ENCODE results near the gene NES.

GRCh38 chr1:156704166-156704711 lies 27.0 kb upstream of the NES start:
- TF ChIP-seq CTCF (IDR thresholded peaks at IDR 0.05; ENCODE audit: poor library complexity) (no peak), EZH2 (IDR thresholded peaks at IDR 0.05; ENCODE audit: borderline replicate concordance) (no peak), EZH2phosphoT487 (IDR thresholded peaks at IDR 0.05; ENCODE audit: low read depth, severe bottlenecking, unreplicated experiment) (no peak)
